Left hindlimb (tissue), 1 donor: ENCODE measurements around the gene TADA1.
"Not testable (repeated sequence)": the region's sequence is repeated elsewhere in the genome, so short reads cannot be mapped to it uniquely, and the experiment has no call there.

ENCODE experiments used
- DNase-seq: peaks from one replicate; pipeline ENCODE4 v3.0.0-alpha.2; 2018

The TADA1 gene

DNA sequence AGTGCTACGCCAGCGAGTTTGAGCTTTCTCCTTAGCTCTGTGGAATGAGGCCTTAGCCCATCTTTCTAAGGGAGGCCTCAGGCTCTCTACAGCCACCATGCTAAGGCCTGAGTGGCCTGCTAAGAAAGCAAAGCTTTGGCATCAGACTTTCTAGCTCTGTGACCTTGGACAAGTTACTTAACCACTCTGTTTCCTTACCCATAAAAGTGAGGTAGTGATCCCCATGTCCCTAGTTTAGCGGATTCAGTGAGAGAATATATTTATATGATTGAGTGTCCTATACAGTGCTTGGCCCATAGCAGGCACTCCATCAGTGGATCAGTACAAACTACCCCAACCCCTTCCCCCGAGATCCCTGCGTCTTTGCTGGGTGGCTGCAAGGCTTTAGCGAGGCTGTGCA is 32.7 kb downstream of the TADA1 start:
- DNase-seq: no peak

DNA sequence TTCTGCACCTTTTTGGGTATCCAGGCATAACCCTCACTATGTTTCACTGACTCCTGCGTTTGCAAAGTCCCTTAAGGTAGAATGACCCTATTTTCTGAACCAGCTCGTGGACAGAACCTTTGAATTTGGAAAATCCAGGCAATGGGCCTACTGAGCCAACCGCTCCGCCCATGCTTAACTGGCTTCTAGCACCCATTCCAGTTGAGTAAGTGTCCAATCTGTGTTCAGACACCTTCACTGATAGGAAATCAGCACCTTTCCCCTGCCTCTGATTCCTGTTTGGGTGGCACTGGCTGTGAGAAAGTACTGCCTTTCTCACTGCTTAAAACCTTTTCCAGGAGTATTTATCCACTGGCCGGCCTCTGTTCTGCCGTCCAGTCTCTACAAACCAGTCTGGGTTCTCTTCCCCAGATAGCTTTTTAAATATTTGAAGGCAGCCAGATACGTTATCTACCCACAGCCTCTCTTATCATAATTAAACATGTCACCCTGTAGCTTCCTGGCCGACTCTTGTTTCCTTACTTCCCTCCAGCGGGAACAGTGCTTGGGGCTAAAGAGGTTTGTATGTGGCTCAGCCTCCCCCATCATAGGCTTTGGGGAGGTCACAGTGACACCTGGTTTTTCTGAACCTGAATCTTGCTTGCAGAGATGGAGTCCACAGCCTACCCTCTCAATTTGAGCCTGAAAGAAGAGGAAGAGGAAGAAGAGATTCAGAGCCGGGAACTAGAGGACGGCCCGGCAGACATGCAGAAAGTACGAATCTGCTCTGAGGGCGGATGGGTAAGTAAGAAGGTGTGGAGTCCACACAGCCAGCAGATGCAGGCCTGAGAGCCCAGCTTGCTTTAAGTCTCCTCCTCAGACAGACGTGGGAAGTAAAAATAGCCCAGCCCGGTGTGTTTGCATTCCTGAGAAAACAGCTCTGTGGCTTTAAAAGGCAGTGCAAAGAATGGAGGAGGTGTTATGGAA is 35.5 kb downstream of the TADA1 start:
- DNase-seq: no peak

DNA sequence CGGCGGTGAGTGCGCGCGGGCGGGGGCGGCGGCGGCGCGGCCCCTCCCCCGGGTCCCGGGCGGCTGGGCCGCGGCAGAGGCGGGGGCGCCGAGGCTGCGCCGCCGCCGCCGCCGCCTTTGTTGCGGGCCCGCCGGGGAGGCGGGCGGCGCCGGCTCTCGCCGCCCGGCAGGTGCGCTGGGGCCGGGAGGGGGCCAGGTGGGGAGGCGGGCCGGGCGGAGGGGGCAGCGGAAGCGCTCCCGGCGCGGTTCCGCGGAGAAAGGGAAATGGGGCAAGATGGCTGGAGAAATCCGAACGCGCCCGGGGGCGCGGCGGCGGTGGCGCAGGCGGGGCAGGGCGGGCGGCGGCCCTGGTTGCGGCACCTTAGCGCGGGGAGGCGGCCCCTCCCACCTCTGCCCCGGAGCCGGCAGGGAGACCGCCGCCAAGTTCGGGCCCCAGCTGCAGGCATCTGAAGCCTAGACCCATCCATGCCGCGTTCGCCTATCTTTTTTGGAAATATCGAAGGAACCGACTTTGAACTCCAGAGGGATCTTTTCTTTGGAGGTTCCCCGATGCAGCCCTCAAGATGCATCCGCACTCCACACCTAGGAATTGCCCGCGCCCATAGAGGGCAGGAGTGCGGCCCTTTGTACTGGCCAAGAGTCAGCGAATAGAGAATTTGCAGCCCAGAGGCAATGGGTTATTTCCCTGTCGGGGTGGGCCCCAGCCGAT is 36.3 kb downstream of the TADA1 start:
- DNase-seq: peak; percentile 53

DNA sequence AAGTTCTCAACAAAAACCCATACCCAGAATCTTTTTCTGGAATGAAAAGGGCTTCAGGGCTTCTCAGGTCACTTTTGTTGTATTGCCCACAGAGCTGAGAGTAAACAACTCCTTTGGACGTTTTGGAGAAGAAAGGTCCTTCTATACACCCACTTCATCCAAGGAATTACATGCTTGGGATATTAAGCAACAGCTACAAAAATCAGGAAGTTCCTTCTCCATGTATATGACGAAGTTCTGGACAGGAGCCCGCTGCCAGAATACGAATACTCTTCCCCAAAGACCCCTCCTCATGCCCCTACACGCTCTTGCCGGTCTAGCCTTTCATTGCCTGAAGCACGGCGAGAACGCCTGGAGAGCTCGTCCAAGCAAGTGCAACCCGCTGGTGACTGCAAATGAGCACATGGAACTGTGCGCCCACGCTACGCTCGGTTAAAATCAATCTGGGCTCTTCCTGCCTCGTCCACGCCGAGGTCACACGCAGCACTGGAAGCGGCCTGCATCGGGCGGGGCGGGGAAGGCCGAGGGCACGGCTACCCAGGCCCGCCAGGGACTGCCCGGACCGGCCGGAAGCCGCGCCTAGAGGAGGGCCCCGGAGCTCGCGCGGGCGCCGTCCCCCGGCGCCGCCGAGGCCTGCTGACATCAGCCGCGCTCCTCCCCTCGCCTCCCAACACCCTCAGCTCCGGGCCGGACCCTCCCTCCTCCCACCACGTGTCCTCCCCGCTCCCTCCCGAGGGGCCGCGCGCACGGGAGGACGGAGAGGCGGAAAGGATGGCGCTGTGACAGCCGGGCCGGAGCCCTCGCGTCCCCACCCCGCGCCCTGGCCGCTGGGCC is 37.1 kb downstream of the TADA1 start, which contains the start of gene POGK:
POGK (plus strand) TSS at position 710 of the 834 bp plus-strand sequence. CDS start 1,482 bp downstream, outside the sequence.
- peak; percentile 93 for DNase-seq

DNA sequence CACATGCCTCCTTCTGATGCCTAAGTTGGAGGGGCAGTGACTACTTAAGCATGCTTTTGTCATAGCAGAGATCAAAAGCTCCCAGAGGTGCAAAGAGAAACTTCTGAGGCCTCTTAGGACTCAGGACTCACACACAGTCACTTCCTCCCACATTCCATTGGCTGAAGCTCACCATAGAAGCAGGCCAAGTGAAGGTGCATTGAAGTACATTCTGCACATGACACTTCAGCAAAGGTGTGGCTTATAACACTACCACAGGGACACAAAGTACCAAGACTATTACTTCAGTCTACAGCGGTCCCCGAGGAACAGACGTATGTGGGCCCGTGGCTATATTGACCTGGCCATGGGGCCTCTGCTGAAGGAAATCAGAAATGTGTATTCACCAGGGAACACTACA is 39.3 kb downstream of the TADA1 start:
- no peak for DNase-seq

DNA sequence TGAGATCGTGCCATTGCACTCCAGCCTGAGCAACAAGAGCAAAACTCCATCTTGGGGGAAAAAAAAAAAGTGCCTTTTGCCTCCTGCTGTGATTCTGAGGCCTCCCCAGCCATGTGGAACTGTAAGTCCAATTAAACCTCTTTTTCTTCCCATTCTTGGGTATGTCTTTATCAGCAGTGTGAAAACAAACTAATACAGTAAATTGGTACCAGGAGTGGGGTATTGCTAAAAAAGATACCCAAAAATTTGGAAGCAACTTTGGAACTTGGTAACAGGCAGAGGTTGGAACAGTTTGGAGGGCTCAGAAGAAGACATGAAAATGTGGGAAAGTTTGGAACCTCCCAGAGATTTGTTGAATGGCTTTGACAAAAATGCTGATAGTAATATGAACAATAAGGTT is 46.3 kb downstream of the TADA1 start:
- DNase-seq: not testable (repeated sequence)

DNA sequence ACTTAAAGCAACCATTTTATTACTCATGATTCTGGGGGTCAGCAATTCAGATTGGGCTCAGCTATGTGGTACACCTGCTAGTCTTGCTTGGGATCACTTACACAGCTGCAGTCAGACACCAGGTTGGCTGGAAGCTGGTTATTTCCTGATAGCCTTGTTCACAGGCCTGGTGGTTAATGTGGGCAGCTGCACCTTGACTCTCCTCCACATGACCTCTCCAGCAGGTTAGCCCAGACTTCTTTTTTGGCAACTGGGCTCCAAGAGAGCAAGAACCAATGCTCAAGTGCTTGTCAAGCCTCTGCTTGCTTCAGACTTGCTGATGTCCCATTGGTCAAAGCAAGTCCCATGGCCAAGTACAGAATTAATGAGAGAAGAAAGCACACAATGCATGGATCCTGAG is 48.6 kb downstream of the TADA1 start:
- DNase-seq: no peak

DNA sequence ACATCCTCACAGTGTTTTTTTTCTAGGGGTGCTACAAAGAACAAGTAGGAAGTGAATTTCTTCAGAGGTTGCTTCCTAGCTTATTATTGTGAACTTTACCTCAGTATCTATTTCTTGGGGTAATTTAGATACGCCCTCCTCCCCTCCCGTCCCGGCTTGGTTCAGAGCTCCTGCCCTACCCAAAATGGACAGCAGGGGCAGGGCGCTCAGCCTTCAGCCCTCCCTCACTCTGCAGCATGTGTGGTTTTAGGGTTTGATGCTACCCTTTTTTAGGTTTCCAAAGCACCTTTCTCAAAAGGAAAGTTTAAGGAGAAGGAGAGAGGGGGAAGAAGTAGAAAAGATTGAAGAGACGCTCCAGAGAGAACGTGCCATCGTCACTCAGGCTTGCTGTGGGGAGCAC is 53.7 kb downstream of the TADA1 start:
- no peak for DNase-seq

DNA sequence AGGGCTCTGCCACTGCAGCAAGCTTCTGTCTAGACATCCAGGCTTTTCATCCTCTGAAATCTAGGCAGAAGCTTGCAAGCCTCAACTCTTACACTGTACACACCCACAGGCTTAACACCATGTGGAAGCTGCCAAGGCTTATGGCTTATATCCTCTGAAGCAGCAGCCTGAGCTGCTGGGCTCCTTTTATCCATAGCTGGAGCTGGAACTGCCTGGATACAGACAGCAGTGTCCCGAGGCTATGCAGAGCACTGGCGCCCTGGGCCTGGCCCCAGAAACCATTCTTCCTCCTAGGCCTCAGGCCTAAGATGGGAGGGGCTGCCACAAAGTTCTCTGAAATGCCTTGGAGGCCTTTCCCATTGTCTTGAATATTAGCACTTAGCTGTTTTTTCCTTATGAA is 56.1 kb downstream of the TADA1 start:
- no peak for DNase-seq

DNA sequence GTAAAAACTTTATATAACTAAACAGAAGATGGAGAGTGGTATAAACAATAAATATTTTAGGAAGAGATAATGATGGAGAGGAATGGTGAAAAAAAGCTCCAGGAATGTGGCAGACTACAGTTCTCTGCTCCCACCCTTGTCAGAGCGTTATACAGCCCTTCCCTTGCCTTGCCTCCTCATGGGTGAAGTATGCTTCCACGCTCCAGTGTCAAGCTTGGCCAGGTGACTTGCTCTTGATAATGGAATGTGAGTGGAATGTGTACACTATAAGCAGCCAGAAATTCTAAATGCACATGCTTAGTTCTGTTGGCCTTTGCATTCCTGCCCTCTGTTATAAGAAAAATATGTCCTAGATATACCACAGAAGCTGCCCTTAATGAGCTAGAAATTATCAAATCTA is 61.5 kb downstream of the TADA1 start:
- no peak for DNase-seq

DNA sequence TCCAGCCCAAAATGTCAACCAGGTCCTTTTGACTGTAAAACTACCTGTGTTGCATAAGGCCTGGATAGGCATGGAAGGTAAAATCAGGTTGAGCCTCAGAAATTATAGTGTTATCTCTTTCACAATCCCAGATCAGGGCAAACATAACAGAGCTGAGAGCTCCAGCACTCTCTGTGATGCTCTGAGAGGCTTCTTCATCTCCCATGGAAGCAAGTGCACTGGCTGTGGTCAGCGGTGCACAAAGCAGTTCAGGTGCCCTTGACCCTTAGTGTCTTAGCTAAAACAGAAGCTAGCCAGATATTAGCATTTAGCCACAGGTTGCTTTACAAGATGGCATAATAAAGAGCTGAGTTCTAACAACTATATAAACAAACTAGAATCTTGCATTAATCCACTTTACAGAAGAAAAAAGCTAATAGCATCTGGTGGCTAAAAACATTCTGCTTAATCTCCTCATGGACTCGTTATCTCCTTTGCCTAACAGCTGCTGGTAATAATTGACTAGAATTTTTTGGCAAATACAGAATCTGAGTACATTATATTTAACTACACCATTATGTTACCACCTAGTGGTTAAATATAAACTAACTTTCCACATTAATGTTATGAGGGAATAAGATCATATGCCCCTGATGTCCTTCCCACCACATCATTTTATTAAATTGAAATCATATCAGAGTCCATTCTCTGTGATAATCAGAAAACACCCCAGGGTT is 62.4 kb downstream of the TADA1 start:
- DNase-seq: no peak

DNA sequence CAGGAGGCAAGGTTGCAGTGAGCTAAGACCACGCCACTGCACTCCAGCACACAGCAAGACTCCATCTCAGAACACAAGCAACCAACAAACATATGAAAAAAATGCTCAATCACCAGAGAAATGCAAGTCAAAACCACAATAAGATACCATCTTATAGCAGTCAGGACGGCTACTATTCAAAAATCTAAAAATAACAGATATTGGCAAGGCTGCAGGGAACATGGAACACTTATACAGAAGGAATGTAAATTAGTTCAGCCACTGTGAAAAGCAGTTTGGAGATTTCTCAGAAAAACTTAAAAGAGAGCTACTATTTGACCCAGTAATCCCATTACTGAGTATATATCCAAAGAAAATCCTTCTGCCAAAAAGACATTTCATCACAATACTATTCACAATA is 64.4 kb downstream of the TADA1 start:
- no peak for DNase-seq

DNA sequence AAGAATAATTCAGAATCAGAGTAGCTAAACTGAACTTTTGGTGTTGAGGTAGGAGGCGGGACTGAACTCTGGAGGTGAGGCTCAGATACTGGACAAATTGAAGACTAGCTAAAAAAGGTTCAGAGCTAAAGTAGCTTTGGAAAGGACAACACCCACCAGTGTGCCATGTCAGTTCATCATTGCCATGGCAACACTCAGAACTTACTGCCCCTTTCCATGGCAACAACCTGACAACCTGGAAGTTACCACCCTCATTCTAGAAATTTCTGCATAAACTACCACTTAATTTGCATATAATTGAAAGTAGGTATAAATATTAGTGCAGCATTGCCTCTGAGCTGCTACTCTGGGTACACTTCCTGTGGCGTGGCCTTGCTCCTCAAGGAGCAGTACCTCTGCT is 67.1 kb downstream of the TADA1 start:
- DNase-seq: no peak
